HCT116 (cell line): ENCODE measurements around the gene LRP1B. TPM values are rescaled to one million over a fixed set of nuclear protein-coding genes. Genes with fewer than 3 reads are reported as not detected.
A peak's percentile ranks its signal among the peaks of the same experiment; 100 is the strongest.

Experiments
- ATAC-seq: fragments of 200-7000 bp; cut with Tn5 transposase; 2 replicates; pipeline ENCODE4 v1.9.1; 2020; ENCODE audit warnings: mild to moderate bottlenecking, moderate library complexity
- BruUV-seq: library from RNA; stranded (reverse); fragments of 400-500 nt; replicated peaks from 2 replicates; lab custom pipeline; 2021; lab: Mats Ljungman, UMichigan
- CTCF ChIA-PET: fragments of 300-600 bp; sonication (Branson Sonifier 250); formaldehyde crosslinking; loops from one replicate; lab custom pipeline; 2021; ENCODE audit warnings: antibody characterized with exemption; lab: Charles Lee
- POLR2A ChIA-PET: fragments of 300-600, 350-600 bp; sonication (Branson Sonifier 250); formaldehyde crosslinking; loops from one replicate; lab custom pipeline; 2021; ENCODE audit warnings: antibody characterized with exemption; lab: Charles Lee
- RAD21 ChIA-PET, 2 experiments: fragments of 300-600 bp; sonication (Branson Sonifier 250); formaldehyde crosslinking; loops; one replicate each; lab custom pipeline; 2023; ENCODE audit warnings: low total read pairs in 2 of 2; ENCODE audit not compliant: uncharacterized antibody in 2 of 2, unreplicated experiment in 2 of 2, low non-redundant PET in 1 of 2; lab: Charles Lee
- DNase-seq: peaks from one replicate; pipeline ENCODE4 v3.0.0-alpha.2; 2010; ENCODE audit warnings: low read depth, low spot score
- H2AFZ ChIP-seq: fragments of 200-600 bp; shearing (Covaris generic), sonication (generic); 2 replicates; pipeline ENCODE4 v1.6.1; 2017; ENCODE audit warnings: low read depth, mixed run types, mixed read lengths, antibody characterized with exemption, low read length; ENCODE audit not compliant: poor library complexity, severe bottlenecking
- H3K27ac ChIP-seq: 2 replicates; pipeline ENCODE4 v1.5.1; 2012; ENCODE audit warnings: low read depth, low read length
- H3K27me3 ChIP-seq: fragments of 200-600 bp; sonication (generic); 2 replicates; pipeline ENCODE4 v1.6.1; 2016; ENCODE audit warnings: mixed run types, low read length, mixed read lengths; ENCODE audit not compliant: insufficient read depth
- H3K36me3 ChIP-seq, 2 experiments: fragments of 200-500 bp in 1 of 2; fragments of 200-600 bp in 1 of 2; sonication (Bioruptor generic) in 1 of 2; sonication (generic) in 1 of 2; 2 replicates each; pipeline versions ENCODE4 v1.5.1 to v1.6.1; 2014 to 2016; ENCODE audit warnings: low read length in 2 of 2, inconsistent platforms in 1 of 2, mixed read lengths in 1 of 2, mixed run types in 1 of 2; ENCODE audit not compliant: insufficient read depth in 2 of 2, control insufficient read depth in 1 of 2
- H3K4me1 ChIP-seq, 2 experiments: fragments of 200-600 bp in 1 of 2; sonication (generic) in 1 of 2; 2 replicates each; pipeline versions ENCODE4 v1.5.1 to v1.6.1; 2012 to 2017; ENCODE audit warnings: low read length in 2 of 2, inconsistent platforms in 1 of 2, mild to moderate bottlenecking in 1 of 2, mixed read lengths in 1 of 2, mixed run types in 1 of 2, moderate library complexity in 1 of 2; ENCODE audit not compliant: insufficient read depth in 2 of 2, control insufficient read depth in 1 of 2
- H3K4me2 ChIP-seq: fragments of 200-600 bp; sonication (generic); 2 replicates; pipeline ENCODE4 v1.6.1; 2017; ENCODE audit warnings: mixed run types, low read length, mixed read lengths
- H3K4me3 ChIP-seq, 2 experiments: fragments of 200-600 bp in 1 of 2; sonication (generic) in 1 of 2; replicated peaks in 1 of 2; 2 replicates each; pipeline ENCODE4 v1.5.1; 2011 to 2016; ENCODE audit warnings: low read length in 2 of 2, control low read depth in 1 of 2, low read depth in 1 of 2, mild to moderate bottlenecking in 1 of 2, mixed read lengths in 1 of 2, mixed run types in 1 of 2
- H3K79me2 ChIP-seq: fragments of 200-600 bp; sonication (generic); 2 replicates; pipeline ENCODE4 v1.6.1; 2017; ENCODE audit warnings: mild to moderate bottlenecking, mixed run types, low read length, moderate library complexity, mixed read lengths; ENCODE audit not compliant: insufficient read depth
- H3K9ac ChIP-seq: fragments of 200-600 bp; sonication (generic); 2 replicates; pipeline ENCODE4 v1.6.1; 2016; ENCODE audit warnings: low read length, mixed read lengths
- H3K9me2 ChIP-seq: fragments of 200-600 bp; sonication (generic), shearing (Covaris generic); 2 replicates; pipeline ENCODE4 v1.6.1; 2017; ENCODE audit warnings: mixed run types, mild to moderate bottlenecking, moderate library complexity; ENCODE audit not compliant: insufficient read depth
- H3K9me3 ChIP-seq, 2 experiments: fragments of 200-500 bp in 1 of 2; fragments of 200-600 bp in 1 of 2; sonication (Bioruptor generic) in 1 of 2; sonication (generic) in 1 of 2; 2 replicates each; pipeline ENCODE4 v1.6.1; 2014 to 2017; ENCODE audit warnings: low read length in 2 of 2, mixed read lengths in 2 of 2, inconsistent platforms in 1 of 2, low read depth in 1 of 2, mild to moderate bottlenecking in 1 of 2, mixed run types in 1 of 2, moderate library complexity in 1 of 2; ENCODE audit not compliant: control insufficient read depth in 1 of 2, insufficient read depth in 1 of 2
- H4K20me1 ChIP-seq: fragments of 200-600 bp; sonication (generic), shearing (Covaris generic); 2 replicates; pipeline ENCODE4 v1.6.1; 2017; ENCODE audit warnings: mixed run types, mild to moderate bottlenecking, moderate library complexity; ENCODE audit not compliant: insufficient read depth
- ATF3 ChIP-seq: IDR thresholded peaks from 2 replicates; pipeline ENCODE4 v1.6.1; 2012
- CTCF ChIP-seq, 3 experiments: fragments of 200-600 bp in 1 of 3; sonication (generic) in 1 of 3; IDR thresholded peaks in 2 of 3; conservative IDR thresholded peaks in 1 of 3; 2 replicates each; pipeline ENCODE4 v1.5.1; 2012 to 2017; ENCODE audit warnings: low read depth in 2 of 3, low read length in 2 of 3, antibody characterized with exemption in 1 of 3, borderline replicate concordance in 1 of 3, control low read depth in 1 of 3, mild to moderate bottlenecking in 1 of 3, mixed read lengths in 1 of 3, mixed run types in 1 of 3, moderate library complexity in 1 of 3; ENCODE audit not compliant: insufficient read depth in 1 of 3
- EGR1 ChIP-seq: IDR thresholded peaks from 2 replicates; pipeline ENCODE4 v1.6.1; 2012; ENCODE audit warnings: low read depth
- EZH2 ChIP-seq: fragments of 200-600 bp; sonication (generic); IDR thresholded peaks from 2 replicates; pipeline ENCODE4 v1.6.1; 2017; ENCODE audit warnings: antibody characterized with exemption, mixed run types
- EZH2phosphoT487 ChIP-seq: fragments of 200-600 bp; IDR thresholded peaks from 2 replicates; pipeline ENCODE4 v1.6.1; 2018; ENCODE audit warnings: antibody characterized with exemption, borderline replicate concordance
- FOSL1 ChIP-seq: IDR thresholded peaks from 2 replicates; pipeline ENCODE4 v1.6.1; 2012; ENCODE audit warnings: low read depth
- POLR2A ChIP-seq: IDR thresholded peaks from 2 replicates; pipeline ENCODE4 v1.7.0; 2011; ENCODE audit warnings: borderline replicate concordance; ENCODE audit not compliant: insufficient read depth, insufficient read length; ENCODE audit errors: extremely low read depth
- REST ChIP-seq: IDR thresholded peaks from 2 replicates; pipeline ENCODE4 v1.6.1; 2012; ENCODE audit warnings: low read depth
- SRF ChIP-seq: IDR thresholded peaks from 2 replicates; pipeline ENCODE4 v1.6.1; 2012; ENCODE audit warnings: low read depth
- YY1 ChIP-seq: IDR thresholded peaks from 2 replicates; pipeline ENCODE4 v1.6.1; 2011; ENCODE audit warnings: low read length, low read depth, moderate library complexity, mild to moderate bottlenecking; ENCODE audit not compliant: insufficient replicate concordance; ENCODE audit errors: extremely low read depth
- ZNF274 ChIP-seq: fragments of 200-500 bp; sonication (Bioruptor generic); IDR thresholded peaks from 2 replicates; pipeline ENCODE4 v1.6.1; 2014; ENCODE audit warnings: mild to moderate bottlenecking, low read depth, low read length, inconsistent platforms
- intact Hi-C: fragments of 100-400 bp; cut with micrococcal nuclease; formaldehyde crosslinking; loops from 2 replicates; pipeline ENCODE4 v1.10.0; 2022
- total RNA-seq: library from RNA; stranded (reverse); gene quantifications from one replicate; pipeline ENCODE4 v1.2.1, GENCODE V29; 2021; ENCODE audit not compliant: unreplicated experiment
- TF ChIP-seq, protein P1 (sequence below): IDR thresholded peaks from 2 replicates; pipeline ENCODE4 v1.6.1; 2012

LRP1B gene
- total RNA-seq, 1 experiment from 2014 or later = 0.34 TPM

DNA sequence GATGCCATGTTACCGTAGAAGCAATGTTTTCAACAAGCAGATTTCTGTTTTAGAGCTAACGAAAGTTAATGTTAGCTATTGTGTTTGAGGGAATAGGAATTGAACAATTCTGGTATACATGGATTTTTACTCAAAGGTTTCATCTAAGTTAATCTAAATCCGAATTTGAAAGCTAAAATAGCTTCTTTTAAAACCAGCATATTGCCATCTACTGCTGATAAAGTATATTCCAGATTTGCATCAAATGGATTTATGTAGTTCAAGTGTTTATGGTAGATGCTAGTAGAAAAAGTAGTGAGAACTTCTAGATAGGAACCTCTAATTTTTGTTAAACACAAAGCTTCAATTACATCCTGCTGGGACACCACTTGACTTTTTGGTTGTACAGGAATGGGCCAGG is 1781.1 kb downstream of the LRP1B start:
- Histone ChIP-seq H3K9ac (no peak overlapping the region), H3K36me3 (no peaks in the 10 kb centered on the region), H3K4me2 (no peak overlapping the region), H3K79me2 (no peaks in the 10 kb centered on the region), H3K4me3 (no peak overlapping the region), H3K27ac (no peak overlapping the region), H3K27me3 (no peaks in the 10 kb centered on the region), H4K20me1 (no peaks in the 10 kb centered on the region), H3K9me2 (no peaks in the 10 kb centered on the region), H3K4me1 (no peaks in the 10 kb centered on the region), H2AFZ (no peak overlapping the region), H3K9me3 (no peaks in the 10 kb centered on the region)
- intact Hi-C loops = no loop called here
- ChIA-PET RAD21 (no interaction called here), POLR2A (no interaction called here), CTCF (no interaction called here)
- TF ChIP-seq, protein P1, sequence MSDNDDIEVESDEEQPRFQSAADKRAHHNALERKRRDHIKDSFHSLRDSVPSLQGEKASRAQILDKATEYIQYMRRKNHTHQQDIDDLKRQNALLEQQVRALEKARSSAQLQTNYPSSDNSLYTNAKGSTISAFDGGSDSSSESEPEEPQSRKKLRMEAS = no peak
- peak in 1 of 3 experiments; percentile 28; a peak in 1 of 6 replicates for TF ChIP-seq CTCF (IDR thresholded peaks at IDR 0.05 in 2 of 3, conservative IDR thresholded peaks at IDR 0.05 in 1 of 3; ENCODE audit: borderline replicate concordance in 1 of 3, insufficient read depth in 1 of 3, low read depth in 2 of 3, low read length in 2 of 3)
- BruUV-seq = no TSS peak
- DNase-seq (no peak), ATAC-seq (no peak)

DNA sequence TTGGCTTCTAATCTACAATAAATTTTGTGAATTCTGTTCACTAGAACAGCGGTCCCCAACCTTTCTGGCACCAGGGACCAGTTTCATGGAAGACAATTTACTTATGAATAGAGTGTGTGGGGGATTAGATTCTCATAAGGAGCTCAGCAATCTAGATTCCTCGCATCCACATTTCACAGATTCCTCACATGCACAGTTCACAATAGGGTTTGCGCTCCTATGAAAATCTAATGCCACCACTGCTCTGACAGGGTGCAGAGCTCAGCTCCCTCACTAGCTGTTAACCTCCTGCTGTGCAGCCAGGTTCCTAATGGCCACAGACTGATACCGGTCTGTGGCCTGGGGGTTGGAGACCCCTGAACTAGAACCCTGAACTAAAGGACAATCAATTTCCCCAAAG is 1782.0 kb downstream of the LRP1B start:
- H3K9ac ChIP-seq = no peak overlapping the region
- ChIA-PET POLR2A (no interaction called here), CTCF (no interaction called here), RAD21 (no interaction called here)
- no peaks in the 10 kb centered on the region for H3K9me2 ChIP-seq
- no peaks in the 10 kb centered on the region for H3K79me2 ChIP-seq
- no TSS peak for BruUV-seq
- H4K20me1 ChIP-seq = no peaks in the 10 kb centered on the region
- no peak overlapping the region for H2AFZ ChIP-seq
- no peak overlapping the region for H3K4me3 ChIP-seq
- DNase-seq = no peak
- no peak for ATAC-seq
- no peak overlapping the region for H3K27ac ChIP-seq
- H3K27me3 ChIP-seq = no peaks in the 10 kb centered on the region
- H3K9me3 ChIP-seq = no peaks in the 10 kb centered on the region
- no peaks in the 10 kb centered on the region for H3K36me3 ChIP-seq
- no peak for TF ChIP-seq ZNF274
- TF ChIP-seq REST = no peak
- TF ChIP-seq ATF3 = no peak
- no peak for TF ChIP-seq FOSL1
- no peak for TF ChIP-seq EZH2phosphoT487
- TF ChIP-seq YY1 = no peak
- TF ChIP-seq POLR2A = no peak
- TF ChIP-seq EGR1 = no peak
- no peak for TF ChIP-seq SRF
- TF ChIP-seq, protein P1 = no peak
- no peak for TF ChIP-seq EZH2
- H3K4me2 ChIP-seq = no peak overlapping the region
- H3K4me1 ChIP-seq = no peaks in the 10 kb centered on the region
- intact Hi-C loops = no loop called here
